ENCODE data around the gene NECTIN4.
"Not testable (repeated sequence)": the region's sequence is repeated elsewhere in the genome, so short reads cannot be mapped to it uniquely, and the experiment has no call there.

NECTIN4 gene

GRCh38 chr1:161082996-161083747 is 6.2 kb downstream of the NECTIN4 start:
- peak; percentile 97 for DNase-seq (ENCODE audit: low read depth, low spot score)

- DNase-seq (ENCODE audit: low read depth, low spot score) = peak; percentile 42
Measured at GRCh38 chr1:161082483-161082882, 6.9 kb downstream of the NECTIN4 start.

GRCh38 chr1:161081519-161081918 is 7.8 kb downstream of the NECTIN4 start:
- no peak for DNase-seq (ENCODE audit: low read depth, low spot score)

- peak; percentile 83 for DNase-seq (ENCODE audit: low read depth, low spot score)
Measured at GRCh38 chr1:161080441-161081405, 8.6 kb downstream of the NECTIN4 start.

- no peak for DNase-seq (ENCODE audit: low read depth, low spot score)
Measured at GRCh38 chr1:161079436-161080110, 9.8 kb downstream of the NECTIN4 start.

GRCh38 chr1:161077426-161077825 is 11.9 kb downstream of the NECTIN4 start:
- DNase-seq (ENCODE audit: low read depth, low spot score) = no peak

GRCh38 chr1:161076410-161076809 is 12.9 kb downstream of the NECTIN4 start:
- no peak for DNase-seq (ENCODE audit: low read depth, low spot score)

- DNase-seq (ENCODE audit: low read depth, low spot score) = no peak
Measured at GRCh38 chr1:161074676-161075368, 14.5 kb downstream of the NECTIN4 start.

- DNase-seq (ENCODE audit: low read depth, low spot score) = no peak
Measured at GRCh38 chr1:161073474-161074121, 15.8 kb downstream of the NECTIN4 start.

- DNase-seq (ENCODE audit: low read depth, low spot score) = no peak
Measured at GRCh38 chr1:161072751-161073449, 16.5 kb downstream of the NECTIN4 start.

GRCh38 chr1:161071886-161072371 is 17.4 kb downstream of the NECTIN4 start:
- peak; percentile 74 for DNase-seq (ENCODE audit: low read depth, low spot score)

GRCh38 chr1:161070761-161071160 is 18.6 kb downstream of the NECTIN4 start:
- no peak for DNase-seq (ENCODE audit: low read depth, low spot score)

GRCh38 chr1:161069731-161070270 is 19.6 kb downstream of the NECTIN4 start, which contains the start of gene ARHGAP30:
TSS of gene ARHGAP30 (minus strand) at chr1:161069891. CDS start at chr1:161069624, 267 bp downstream.
- no peak for DNase-seq (ENCODE audit: low read depth, low spot score)

- no peak for DNase-seq (ENCODE audit: low read depth, low spot score)
Measured at GRCh38 chr1:161069241-161069640, 20.1 kb downstream of the NECTIN4 start.

- no peak for DNase-seq (ENCODE audit: low read depth, low spot score)
Measured at GRCh38 chr1:161068306-161069234, 20.8 kb downstream of the NECTIN4 start.

- DNase-seq (ENCODE audit: low read depth, low spot score) = no peak
Measured at GRCh38 chr1:161066694-161067093, 22.7 kb downstream of the NECTIN4 start.

GRCh38 chr1:161065681-161066080 is 23.7 kb downstream of the NECTIN4 start:
- DNase-seq (ENCODE audit: low read depth, low spot score) = not testable (repeated sequence)

GRCh38 chr1:161063936-161064335 is 25.4 kb downstream of the NECTIN4 start:
- not testable (repeated sequence) for DNase-seq (ENCODE audit: low read depth, low spot score)

Data from ELF-1 (cell line).